Psoas muscle (tissue), 8 donors: ENCODE results near the gene B4GAT1. TPM values are rescaled to one million over a fixed set of nuclear protein-coding genes. Genes with fewer than 3 reads are reported as not detected.

ENCODE experiments used
- ATAC-seq, 4 donors: fragments of 200-7000 bp; cut with Tn5 transposase; one replicate each; pipeline ENCODE4 v1.9.1; 2020; ENCODE audit warnings: moderate library complexity in 3 of 4, mild to moderate bottlenecking in 2 of 4
- DNase-seq, 2 donors: peaks; one replicate each; pipeline ENCODE4 v3.0.0-alpha.2; 2020
- H3K27ac ChIP-seq: fragments of 200-600 bp; one replicate; pipeline ENCODE4 v1.8.0; 2022
- H3K27me3 ChIP-seq, 3 donors: fragments of 200-600 bp in 1 of 3; one replicate each; pipeline versions ENCODE4 v1.6.1 to v1.8.0; 2013 to 2022; ENCODE audit warnings: low read length in 2 of 3, mild to moderate bottlenecking in 2 of 3, moderate library complexity in 1 of 3; ENCODE audit not compliant: insufficient read depth in 3 of 3
- H3K36me3 ChIP-seq, 2 donors: fragments of 200-600 bp in 1 of 2; one replicate each; pipeline versions ENCODE4 v1.6.1 to v1.8.0; 2013 to 2022; ENCODE audit warnings: low read depth in 1 of 2, mild to moderate bottlenecking in 1 of 2, moderate library complexity in 1 of 2; ENCODE audit not compliant: insufficient read depth in 1 of 2
- H3K4me1 ChIP-seq: fragments of 200-600 bp; one replicate; pipeline ENCODE4 v1.8.0; 2022
- H3K4me3 ChIP-seq: fragments of 200-600 bp; one replicate; pipeline ENCODE4 v1.8.0; 2022; ENCODE audit warnings: mild to moderate bottlenecking
- H3K9me3 ChIP-seq: fragments of 200-600 bp; one replicate; pipeline ENCODE4 v1.8.0; 2022
- CTCF ChIP-seq: fragments of 200-600 bp; IDR thresholded peaks from one replicate; pipeline ENCODE4 v1.8.0; 2022; ENCODE audit warnings: antibody characterized with exemption
- WGBS, 3 donors: extraction: QIAGEN DNeasy Blood & Tissue Kit; methylation state at CpG; one replicate each; pipeline versions ENCODE4 v1.1.6 to v1.1.7; 2013; 5-methylcytosine and 5-hydroxymethylcytosine counted together
- intact Hi-C, 2 donors: fragments of 100-400 bp; cut with DNase I; formaldehyde crosslinking; loops; one replicate each; pipeline versions ENCODE4 v1.11.0 to v1.14.2; 2022
- polyA plus RNA-seq, 3 donors: library from polyadenylated mRNA; stranded (reverse); fragments of 200-250 nt; gene quantifications; one replicate each; pipeline ENCODE4 v1.2.3, GENCODE V29; 2013
- total RNA-seq, 4 donors: library from RNA; stranded (reverse); fragmentation: NEBNext Ultra II Directional in 2 of 4; extraction: Animal tissue kit (Norgen Biotek cat#: 25700) in 2 of 4; gene quantifications; one replicate each; pipeline versions ENCODE4 v1.2.1 to v1.2.4, GENCODE V29; 2021 to 2023
- donor health status: healthy with polysubstance abuse.
- donor health status: DM: no; HTN: no; CAD: no; lungs with moderate emphysema.
- donor health status: Bipolar disorder and iron deficiency.
- donor health status: healthy.
- donor health status: DM: yes; HTN: yes; CAD: no.
- donor health status: DM: no; HTN: no; CAD: no.
- donor health status: DM: no; HTN: no; CAD: no.
- donor health status: DM: yes; HTN: yes; CAD: no.

The B4GAT1 gene
- total and polyA plus RNA-seq, 7 donors = 12.6 to 50.3 (median 19.4) TPM

- no peaks in the 10 kb centered on the region for H3K9me3 ChIP-seq
- ATAC-seq = no peak
- DNase-seq = peak in 1 of 2 donors; percentile 51
- no peak for TF ChIP-seq CTCF
- intact Hi-C loops = no loop called here
- H3K4me1 ChIP-seq = no peaks in the 10 kb centered on the region
- peak overlapping the region; percentile 69 for H3K4me3 ChIP-seq
- 36 to 42% (median 39%) methylated on average over 49 to 52 of the region's 52 CpGs for WGBS, 3 donors
- no peaks in the 10 kb centered on the region for H3K36me3 ChIP-seq
- peak overlapping the region; percentile 36 for H3K27ac ChIP-seq
- H3K27me3 ChIP-seq = peaks cover 0 to 26% (median 6%) of the 10 kb centered on the region in 3 donors
These were observed 31.3 kb downstream of the B4GAT1 start for GRCh38 chr11:66315921-66316811.

GRCh38 chr11:66315498-66315885 is 31.9 kb downstream of the B4GAT1 start:
- ATAC-seq = no peak
- TF ChIP-seq CTCF = no peak
- Histone ChIP-seq H3K4me1 (no peaks in the 10 kb centered on the region), H3K36me3 (no peaks in the 10 kb centered on the region), H3K27me3 (peaks cover 0 to 26% (median 6%) of the 10 kb centered on the region in 3 donors), H3K9me3 (no peaks in the 10 kb centered on the region), H3K4me3 (peak overlapping the region; percentile 69), H3K27ac (peak overlapping the region; percentile 36)
- intact Hi-C loops = no loop called here
- no peak for DNase-seq
- 72 to 87% (median 75%) methylated on average over 11 to 14 of the region's 14 CpGs for WGBS, 3 donors

DNA sequence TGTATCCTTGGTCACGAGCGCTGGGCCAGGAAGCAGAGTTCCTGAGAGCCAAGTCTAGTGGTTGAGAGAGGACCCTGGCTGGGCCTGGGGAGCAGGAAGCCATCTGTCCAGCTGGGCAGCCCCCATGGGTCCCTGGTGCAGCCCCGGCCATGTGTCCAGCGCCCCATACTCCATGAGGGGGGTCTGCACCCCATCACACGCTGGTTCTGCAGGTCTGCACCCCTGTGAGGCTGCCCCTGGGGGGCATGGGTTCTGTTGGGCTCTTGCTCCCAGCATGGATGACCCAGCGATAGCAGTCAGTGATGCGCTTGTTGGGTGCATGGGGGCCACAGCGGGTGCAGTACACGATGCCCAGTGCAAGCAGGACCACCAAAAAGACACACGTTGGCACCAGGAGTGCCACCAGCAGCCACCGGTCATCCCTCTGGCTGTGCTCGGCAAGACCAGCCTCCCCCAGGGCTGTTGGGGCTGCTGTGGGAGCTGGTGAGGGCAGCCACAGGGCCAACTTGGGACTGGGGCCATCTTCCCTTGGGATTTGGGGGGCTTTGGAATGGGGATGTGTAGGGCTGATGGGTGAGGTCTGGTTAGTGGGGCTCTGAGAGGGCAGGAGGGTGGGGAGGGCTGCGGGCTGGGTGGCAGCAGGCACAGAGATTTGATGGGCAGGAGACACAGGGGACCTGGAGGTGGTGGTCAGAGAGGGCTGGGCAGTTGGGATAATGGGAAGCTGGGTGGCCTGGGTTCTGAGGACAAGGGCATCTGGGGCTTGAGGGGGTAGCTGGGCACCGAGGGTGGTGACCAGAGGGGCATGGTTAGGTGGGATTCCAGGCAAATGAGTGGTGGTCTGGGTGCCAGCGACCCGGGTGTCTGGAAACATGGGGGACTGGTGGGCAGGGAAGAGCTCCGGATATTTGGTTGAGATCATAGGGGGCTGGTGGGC is 32.6 kb downstream of the B4GAT1 start:
- H3K36me3 ChIP-seq = no peaks in the 10 kb centered on the region
- peak overlapping the region; percentile 69 for H3K4me3 ChIP-seq
- peaks cover 0 to 26% (median 6%) of the 10 kb centered on the region in 3 donors for H3K27me3 ChIP-seq
- no peak for ATAC-seq
- intact Hi-C loops = loop anchor here in 1 of 2 donors (5.0 kb wide), 1 partner anchor 72 kb away; no protein-coding TSS in a partner anchor
- no peaks in the 10 kb centered on the region for H3K4me1 ChIP-seq
- 76 to 83% (median 80%) methylated on average over 15 to 17 of the region's 17 CpGs for WGBS, 3 donors
- TF ChIP-seq CTCF = no peak
- DNase-seq = peak in 1 of 2 donors; percentile 57
- no peaks in the 10 kb centered on the region for H3K9me3 ChIP-seq
- H3K27ac ChIP-seq = peak overlapping the region; percentile 75

GRCh38 chr11:66314186-66314501 is 33.3 kb downstream of the B4GAT1 start:
- no peak for ATAC-seq
- no peak for TF ChIP-seq CTCF
- Histone ChIP-seq H3K36me3 (no peaks in the 10 kb centered on the region), H3K27ac (peak overlapping the region; percentile 75), H3K27me3 (peaks cover 0 to 26% (median 6%) of the 10 kb centered on the region in 3 donors), H3K9me3 (no peaks in the 10 kb centered on the region), H3K4me3 (peak overlapping the region; percentile 69), H3K4me1 (no peaks in the 10 kb centered on the region)
- intact Hi-C loops = loop anchor here in 1 of 2 donors (5.0 kb wide), 1 partner anchor 73 kb away; no protein-coding TSS in a partner anchor
- DNase-seq = no peak
- 63 to 88% (median 82%) methylated on average over 1 of the region's 1 CpG for WGBS, 3 donors
